HG03064 (cell line): ENCODE measurements around the gene ANKRD55.

Experiments
- ATAC-seq: cut with Tn5 transposase; IDR thresholded peaks from one replicate; pipeline ENCODE4 v1.9.1; 2021; ENCODE audit warnings: low read depth; ENCODE audit not compliant: unreplicated experiment

ANKRD55 gene

GRCh38 chr5:56060276-56061110 lies 172.6 kb downstream of the ANKRD55 start:
- no peak for ATAC-seq

GRCh38 chr5:56059854-56060253 lies 173.3 kb downstream of the ANKRD55 start:
- ATAC-seq: no peak

- ATAC-seq: peak; percentile 82
Observed at GRCh38 chr5:56056875-56057274, 176.3 kb downstream of the ANKRD55 start.

GRCh38 chr5:56055859-56056258 lies 177.3 kb downstream of the ANKRD55 start:
- ATAC-seq: no peak

- no peak for ATAC-seq
Observed at GRCh38 chr5:56055287-56055686, 177.8 kb downstream of the ANKRD55 start.

- ATAC-seq: no peak
Observed at GRCh38 chr5:56054666-56055065, 178.5 kb downstream of the ANKRD55 start.

- no peak for ATAC-seq
Observed at GRCh38 chr5:56053363-56053762, 179.8 kb downstream of the ANKRD55 start.

- no peak for ATAC-seq
Observed at GRCh38 chr5:56052735-56053134, 180.4 kb downstream of the ANKRD55 start.

GRCh38 chr5:56050551-56051255 lies 182.4 kb downstream of the ANKRD55 start:
- no peak for ATAC-seq
